ENCODE results near the gene TTI1.

DNA sequence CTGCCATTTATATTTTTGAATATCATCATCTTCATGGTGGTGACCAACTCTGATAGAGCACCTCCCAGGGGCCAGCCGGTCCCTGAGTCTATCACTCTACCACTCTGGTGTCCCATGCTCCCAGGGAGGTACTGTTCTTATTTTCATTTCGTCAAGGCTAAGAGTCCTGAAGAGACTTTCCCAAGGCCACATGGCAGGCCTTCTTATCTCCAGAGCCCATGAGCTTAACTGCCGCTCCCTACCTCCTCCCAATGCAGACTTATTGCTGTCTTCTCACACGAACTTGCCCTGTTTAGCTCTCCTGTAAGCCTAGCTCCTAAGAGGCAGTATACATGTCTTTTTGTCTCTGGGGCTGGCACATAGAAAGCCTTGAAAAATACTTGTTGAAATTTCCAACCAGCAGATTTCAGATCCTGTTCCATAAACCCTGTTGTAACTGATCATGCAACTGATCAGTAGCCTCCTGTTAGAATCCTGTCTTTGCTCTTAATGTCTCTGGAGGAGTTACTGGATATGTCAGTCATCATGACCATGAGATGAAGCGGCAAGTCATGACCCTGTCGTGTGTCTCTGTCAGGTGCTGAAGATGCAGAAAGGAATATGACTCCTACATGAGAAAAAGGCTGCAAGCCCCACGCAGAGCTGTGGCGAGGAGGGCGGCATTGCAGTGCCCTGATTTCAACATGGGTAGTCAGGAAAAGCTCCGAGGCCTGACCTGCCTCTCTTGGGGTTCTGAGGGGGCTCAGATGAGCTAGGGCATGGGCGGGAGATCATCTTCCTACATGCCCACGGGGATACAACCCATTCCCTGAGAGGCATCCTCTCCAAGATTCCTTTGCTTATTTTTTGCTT, 60.0 kb downstream of the TTI1 start:
- no peak for TF ChIP-seq RAD21 (conservative IDR thresholded peaks at IDR 0.05)
- TF ChIP-seq, protein P1, sequence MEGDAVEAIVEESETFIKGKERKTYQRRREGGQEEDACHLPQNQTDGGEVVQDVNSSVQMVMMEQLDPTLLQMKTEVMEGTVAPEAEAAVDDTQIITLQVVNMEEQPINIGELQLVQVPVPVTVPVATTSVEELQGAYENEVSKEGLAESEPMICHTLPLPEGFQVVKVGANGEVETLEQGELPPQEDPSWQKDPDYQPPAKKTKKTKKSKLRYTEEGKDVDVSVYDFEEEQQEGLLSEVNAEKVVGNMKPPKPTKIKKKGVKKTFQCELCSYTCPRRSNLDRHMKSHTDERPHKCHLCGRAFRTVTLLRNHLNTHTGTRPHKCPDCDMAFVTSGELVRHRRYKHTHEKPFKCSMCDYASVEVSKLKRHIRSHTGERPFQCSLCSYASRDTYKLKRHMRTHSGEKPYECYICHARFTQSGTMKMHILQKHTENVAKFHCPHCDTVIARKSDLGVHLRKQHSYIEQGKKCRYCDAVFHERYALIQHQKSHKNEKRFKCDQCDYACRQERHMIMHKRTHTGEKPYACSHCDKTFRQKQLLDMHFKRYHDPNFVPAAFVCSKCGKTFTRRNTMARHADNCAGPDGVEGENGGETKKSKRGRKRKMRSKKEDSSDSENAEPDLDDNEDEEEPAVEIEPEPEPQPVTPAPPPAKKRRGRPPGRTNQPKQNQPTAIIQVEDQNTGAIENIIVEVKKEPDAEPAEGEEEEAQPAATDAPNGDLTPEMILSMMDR (IDR thresholded peaks at IDR 0.05; ENCODE audit: poor library complexity, severe bottlenecking): no peak
- TF ChIP-seq POLR2AphosphoS5 (IDR thresholded peaks at IDR 0.05): no peak
- no peak for TF ChIP-seq EP300 (conservative IDR thresholded peaks at IDR 0.05; ENCODE audit: poor library complexity, severe bottlenecking)
- no peak for TF ChIP-seq TAF1 (IDR thresholded peaks at IDR 0.05; ENCODE audit: low read depth)
- TF ChIP-seq REST (IDR thresholded peaks at IDR 0.05; ENCODE audit: borderline replicate concordance): no peak
- no peak for TF ChIP-seq EZH2 (IDR thresholded peaks at IDR 0.05; ENCODE audit: borderline replicate concordance, insufficient read depth, low read length, poor library complexity, severe bottlenecking)
- no peak for TF ChIP-seq SMC3 (conservative IDR thresholded peaks at IDR 0.05; ENCODE audit: poor library complexity)

All from neural cell (in vitro differentiated cells).